MCF 10A (cell line): ENCODE results near the gene NHERF1. TPM values are rescaled to one million over a fixed set of nuclear protein-coding genes. Genes with fewer than 3 reads are reported as not detected.
A peak's percentile ranks its signal among the peaks of the same experiment; 100 is the strongest.

Experiments
- BruUV-seq: library from RNA; stranded (reverse); fragments of 400-500 nt; replicated peaks from 2 replicates; lab custom pipeline; 2021; lab: Mats Ljungman, UMichigan
- CTCF ChIA-PET: fragments of 300-600 bp; sonication (Branson Sonifier 250); formaldehyde crosslinking; extraction: SDS; loops from one replicate; lab custom pipeline; 2021; ENCODE audit warnings: antibody characterized with exemption, inconsistent platforms; lab: Yijun Ruan, JAX
- POLR2A ChIA-PET: fragments of 300-600, 350-650 bp; sonication (Branson Sonifier 250); formaldehyde crosslinking; extraction: SDS; loops from one replicate; lab custom pipeline; 2020; ENCODE audit warnings: antibody characterized with exemption, inconsistent platforms; lab: Yijun Ruan, JAX
- DNase-seq: peaks from one replicate; pipeline ENCODE4 v3.0.0-alpha.2; 2018; ENCODE audit not compliant: unreplicated experiment
- H3K27ac Mint-ChIP-seq: one replicate; pipeline ENCODE4 v1.8.0; 2022; ENCODE audit warnings: mild to moderate bottlenecking, low read depth, mixed read lengths; ENCODE audit not compliant: unreplicated experiment
- H3K27me3 Mint-ChIP-seq: one replicate; pipeline ENCODE4 v1.8.0; 2022; ENCODE audit warnings: mixed read lengths; ENCODE audit not compliant: insufficient read depth, unreplicated experiment
- H3K36me3 Mint-ChIP-seq: one replicate; pipeline ENCODE4 v1.8.0; 2022; ENCODE audit warnings: mild to moderate bottlenecking, moderate library complexity, mixed read lengths; ENCODE audit not compliant: insufficient read depth, unreplicated experiment
- H3K4me1 Mint-ChIP-seq: one replicate; pipeline ENCODE4 v1.8.0; 2022; ENCODE audit warnings: mixed read lengths; ENCODE audit not compliant: insufficient read depth, unreplicated experiment
- H3K4me3 Mint-ChIP-seq: one replicate; pipeline ENCODE4 v1.8.0; 2022; ENCODE audit warnings: mild to moderate bottlenecking, moderate library complexity, mixed read lengths; ENCODE audit not compliant: unreplicated experiment
- H3K9me3 Mint-ChIP-seq: one replicate; pipeline ENCODE4 v1.8.0; 2022; ENCODE audit warnings: mixed read lengths; ENCODE audit not compliant: unreplicated experiment
- CTCF ChIP-seq: fragments of 200-600 bp; IDR thresholded peaks from one replicate; pipeline ENCODE4 v1.8.0; 2022; ENCODE audit warnings: antibody characterized with exemption, mild to moderate bottlenecking; ENCODE audit not compliant: unreplicated experiment
- intact Hi-C: fragments of 100-400 bp; cut with micrococcal nuclease; formaldehyde crosslinking; loops from 2 replicates; pipeline ENCODE4 v1.14.1; 2022
- total RNA-seq: library from RNA; stranded (reverse); gene quantifications from 2 replicates; pipeline ENCODE4 v1.2.3, GENCODE V29; 2022

The NHERF1 gene
- total RNA-seq, 1 experiment from 2014 or later, result 25.3 TPM

GRCh38 chr17:74742978-74743545 is 5.4 kb upstream of the NHERF1 start:
- Mint-ChIP-seq H3K27ac (no peak overlapping the region), H3K36me3 (no peaks in the 10 kb centered on the region), H3K4me3 (no peak overlapping the region), H3K9me3 (no peaks in the 10 kb centered on the region), H3K27me3 (peaks cover 15% of the 10 kb centered on the region), H3K4me1 (peaks cover 6% of the 10 kb centered on the region)
- ChIA-PET CTCF (interaction anchor here (1.1 to 2.4 kb wide), 5 partner anchors 8 to 121 kb away, joined by 3 to 12 read pairs (median 8); no protein-coding TSS in a partner anchor), POLR2A (no interaction called here)
- DNase-seq, result no peak
- intact Hi-C loops, result no loop called here
- no peak for TF ChIP-seq CTCF
- no TSS peak for BruUV-seq

- Mint-ChIP-seq H3K27me3 (peaks cover 14% of the 10 kb centered on the region), H3K9me3 (no peaks in the 10 kb centered on the region), H3K27ac (no peak overlapping the region), H3K4me1 (peaks cover 6% of the 10 kb centered on the region), H3K36me3 (no peaks in the 10 kb centered on the region), H3K4me3 (no peak overlapping the region)
- intact Hi-C loops, result loop anchor here (1.0 kb wide), 1 partner anchor 27 kb away; no protein-coding TSS in a partner anchor
- no peak for TF ChIP-seq CTCF
- ChIA-PET POLR2A (interaction anchor here (0.9 to 1.4 kb wide), 2 partner anchors 17 to 129 kb away, joined by 4 read pairs; no protein-coding TSS in a partner anchor), CTCF (interaction anchor here (0.8 to 4.7 kb wide), 5 partner anchors 13 to 120 kb away, joined by 3 to 74 read pairs (median 35); no protein-coding TSS in a partner anchor)
- DNase-seq, result no peak
- BruUV-seq, result no TSS peak
These were observed 4.7 kb upstream of the NHERF1 start for GRCh38 chr17:74743755-74744154.

GRCh38 chr17:74744349-74744713 is 4.1 kb upstream of the NHERF1 start:
- no peak for TF ChIP-seq CTCF
- no peak for DNase-seq
- peaks cover 6% of the 10 kb centered on the region for H3K4me1 Mint-ChIP-seq
- H3K27ac Mint-ChIP-seq, result peak overlapping the region; percentile 84
- H3K36me3 Mint-ChIP-seq, result no peaks in the 10 kb centered on the region
- peak overlapping the region; percentile 59 for H3K4me3 Mint-ChIP-seq
- intact Hi-C loops, result loop anchor here (1.0 kb wide), 1 partner anchor 26 kb away; no protein-coding TSS in a partner anchor
- H3K9me3 Mint-ChIP-seq, result no peaks in the 10 kb centered on the region
- CTCF ChIA-PET, result interaction anchor here (0.6 to 4.7 kb wide), 10 partner anchors 12 to 444 kb away, joined by 3 to 74 read pairs (median 5); partner anchors contain the start of gene NAT9
- H3K27me3 Mint-ChIP-seq, result peaks cover 9% of the 10 kb centered on the region
- BruUV-seq, result no TSS peak
- POLR2A ChIA-PET, result interaction anchor here (0.6 to 1.6 kb wide), 5 partner anchors 12 to 129 kb away, joined by 3 to 7 read pairs (median 4); no protein-coding TSS in a partner anchor

GRCh38 chr17:74744714-74745547 is 3.5 kb upstream of the NHERF1 start:
- TF ChIP-seq CTCF, result peak; percentile 99
- Mint-ChIP-seq H3K36me3 (no peaks in the 10 kb centered on the region), H3K4me3 (peak overlapping the region; percentile 59), H3K27me3 (peaks cover 3% of the 10 kb centered on the region), H3K9me3 (no peaks in the 10 kb centered on the region), H3K4me1 (peaks cover 9% of the 10 kb centered on the region), H3K27ac (peak overlapping the region; percentile 84)
- POLR2A ChIA-PET, result interaction anchor here (0.6 to 1.6 kb wide), 10 partner anchors 11 to 128 kb away, joined by 3 to 7 read pairs (median 4); partner anchors contain the start of gene GRIN2C
- DNase-seq, result peak; percentile 78
- BruUV-seq, result no TSS peak
- CTCF ChIA-PET, result interaction anchor here (0.6 to 4.7 kb wide), 16 partner anchors 9 to 443 kb away, joined by 3 to 74 read pairs (median 4); partner anchors contain the start of genes NAT9 and OTOP2
- intact Hi-C loops, result loop anchor here (1.0 kb wide), 1 partner anchor 25 kb away; no protein-coding TSS in a partner anchor
